IMR-90 (cell line): ENCODE results near the gene SCAMP2.

Experiments used
- BHLHE40 ChIP-seq: fragments of 150-350 bp; IDR thresholded peaks from 2 replicates; pipeline ENCODE4 v1.6.1; 2016; ENCODE audit warnings: mild to moderate bottlenecking, low read depth, low read length
- CEBPB ChIP-seq: IDR thresholded peaks from 2 replicates; pipeline ENCODE4 v1.6.1; 2012; ENCODE audit warnings: low read depth, low read length, improper control_type of control experiment
- CHD1 ChIP-seq: IDR thresholded peaks from 2 replicates; pipeline ENCODE4 v1.6.1; 2012; ENCODE audit warnings: low read depth, low read length, improper control_type of control experiment
- MAFK ChIP-seq: IDR thresholded peaks from 2 replicates; pipeline ENCODE4 v1.6.1; 2012; ENCODE audit warnings: low read depth, low read length, improper control_type of control experiment
- MAZ ChIP-seq: IDR thresholded peaks from 2 replicates; pipeline ENCODE4 v1.6.1; 2012; ENCODE audit warnings: low read depth, mild to moderate bottlenecking, low read length, improper control_type of control experiment, moderate library complexity, borderline replicate concordance
- MXI1 ChIP-seq: IDR thresholded peaks from 2 replicates; pipeline ENCODE4 v1.6.1; 2012; ENCODE audit warnings: low read depth, mild to moderate bottlenecking, low read length, moderate library complexity, borderline replicate concordance
- NFE2L2 ChIP-seq: fragments of 150-350 bp; IDR thresholded peaks from 2 replicates; pipeline ENCODE4 v1.6.1; 2016; ENCODE audit warnings: low read depth, mild to moderate bottlenecking, low read length
- POLR2A ChIP-seq: IDR thresholded peaks from 2 replicates; pipeline ENCODE4 v1.6.1; 2012; ENCODE audit warnings: mild to moderate bottlenecking, low read depth, low read length
- RAD21 ChIP-seq: IDR thresholded peaks from 2 replicates; pipeline ENCODE4 v1.6.1; 2012; ENCODE audit warnings: low read length, improper control_type of control experiment
- RFX5 ChIP-seq: IDR thresholded peaks from 2 replicates; pipeline ENCODE4 v1.8.0; 2012; ENCODE audit warnings: low read depth, mild to moderate bottlenecking, low read length, moderate library complexity
- SMC3 ChIP-seq: fragments of 150-350 bp; IDR thresholded peaks from 2 replicates; pipeline ENCODE4 v1.6.1; 2016; ENCODE audit warnings: low read depth, mild to moderate bottlenecking, antibody characterized with exemption, low read length, moderate library complexity
- TF ChIP-seq, protein P1 (sequence below): conservative IDR thresholded peaks from 2 replicates; pipeline ENCODE4 v1.5.1; 2012; ENCODE audit warnings: mild to moderate bottlenecking, low read depth, low read length, improper control_type of control experiment
- TF ChIP-seq, protein P2 (sequence below): fragments of 150-350 bp; IDR thresholded peaks from 2 replicates; pipeline ENCODE4 v1.6.1; 2017; ENCODE audit warnings: mild to moderate bottlenecking, antibody characterized with exemption, low read length, low read depth

DNA sequence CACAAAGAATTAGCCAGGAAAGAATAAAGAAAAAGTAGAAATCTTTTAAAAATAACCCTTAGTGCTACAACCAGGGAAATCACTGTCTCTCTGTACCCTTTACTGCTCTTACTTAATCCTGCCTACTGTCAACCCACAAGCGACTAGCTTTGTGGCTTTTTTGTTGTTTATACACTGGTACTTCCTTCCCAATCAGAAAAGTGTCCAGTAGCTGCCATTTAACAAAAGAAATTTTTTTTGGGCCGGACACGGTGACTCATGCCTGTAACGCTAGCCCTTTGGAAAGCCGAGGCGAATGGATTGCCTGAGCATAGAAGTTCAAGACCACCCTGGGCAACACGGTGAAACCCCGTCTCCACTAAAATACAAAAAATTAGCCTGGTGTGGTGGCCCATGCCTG lies 47.3 kb upstream of the SCAMP2 start:
- TF ChIP-seq NFE2L2 (no peak), CEBPB (no peak), MXI1 (no peak), POLR2A (no peak), RAD21 (no peak), SMC3 (no peak), MAFK (no peak), RFX5 (no peak), MAZ (no peak), CHD1 (no peak), BHLHE40 (no peak)
- TF ChIP-seq, protein P1, sequence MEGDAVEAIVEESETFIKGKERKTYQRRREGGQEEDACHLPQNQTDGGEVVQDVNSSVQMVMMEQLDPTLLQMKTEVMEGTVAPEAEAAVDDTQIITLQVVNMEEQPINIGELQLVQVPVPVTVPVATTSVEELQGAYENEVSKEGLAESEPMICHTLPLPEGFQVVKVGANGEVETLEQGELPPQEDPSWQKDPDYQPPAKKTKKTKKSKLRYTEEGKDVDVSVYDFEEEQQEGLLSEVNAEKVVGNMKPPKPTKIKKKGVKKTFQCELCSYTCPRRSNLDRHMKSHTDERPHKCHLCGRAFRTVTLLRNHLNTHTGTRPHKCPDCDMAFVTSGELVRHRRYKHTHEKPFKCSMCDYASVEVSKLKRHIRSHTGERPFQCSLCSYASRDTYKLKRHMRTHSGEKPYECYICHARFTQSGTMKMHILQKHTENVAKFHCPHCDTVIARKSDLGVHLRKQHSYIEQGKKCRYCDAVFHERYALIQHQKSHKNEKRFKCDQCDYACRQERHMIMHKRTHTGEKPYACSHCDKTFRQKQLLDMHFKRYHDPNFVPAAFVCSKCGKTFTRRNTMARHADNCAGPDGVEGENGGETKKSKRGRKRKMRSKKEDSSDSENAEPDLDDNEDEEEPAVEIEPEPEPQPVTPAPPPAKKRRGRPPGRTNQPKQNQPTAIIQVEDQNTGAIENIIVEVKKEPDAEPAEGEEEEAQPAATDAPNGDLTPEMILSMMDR = no peak
- TF ChIP-seq, protein P2, sequence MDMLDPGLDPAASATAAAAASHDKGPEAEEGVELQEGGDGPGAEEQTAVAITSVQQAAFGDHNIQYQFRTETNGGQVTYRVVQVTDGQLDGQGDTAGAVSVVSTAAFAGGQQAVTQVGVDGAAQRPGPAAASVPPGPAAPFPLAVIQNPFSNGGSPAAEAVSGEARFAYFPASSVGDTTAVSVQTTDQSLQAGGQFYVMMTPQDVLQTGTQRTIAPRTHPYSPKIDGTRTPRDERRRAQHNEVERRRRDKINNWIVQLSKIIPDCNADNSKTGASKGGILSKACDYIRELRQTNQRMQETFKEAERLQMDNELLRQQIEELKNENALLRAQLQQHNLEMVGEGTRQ = no peak
